GM12878 (cell line): ENCODE measurements around the gene LITAF.

Source experiments
- CTCF ChIP-seq, 3 experiments: IDR thresholded peaks in 2 of 3; conservative IDR thresholded peaks in 1 of 3; 2 replicates each; pipeline ENCODE4 v1.5.1; 2011; ENCODE audit warnings: low read depth in 3 of 3, low read length in 3 of 3, mild to moderate bottlenecking in 3 of 3, control low read depth in 2 of 3, moderate library complexity in 2 of 3, inconsistent platforms in 1 of 3, mixed read lengths in 1 of 3; ENCODE audit not compliant: control insufficient read depth in 2 of 3, insufficient read depth in 1 of 3; ENCODE audit errors: extremely low read depth in 1 of 3
- EP300 ChIP-seq, 2 experiments: fragments of 150-350 bp in 1 of 2; IDR thresholded peaks; 2 replicates each; pipeline ENCODE4 v1.6.1; 2011 to 2012; ENCODE audit warnings: low read depth in 2 of 2, low read length in 2 of 2, borderline replicate concordance in 1 of 2, improper control_type of control experiment in 1 of 2, inconsistent platforms in 1 of 2; ENCODE audit not compliant: control insufficient read depth in 1 of 2
- JUND ChIP-seq: IDR thresholded peaks from 2 replicates; pipeline ENCODE4 v1.6.1; 2012; ENCODE audit warnings: low read depth, mild to moderate bottlenecking, low read length, improper control_type of control experiment, moderate library complexity
- MAX ChIP-seq: IDR thresholded peaks from 2 replicates; pipeline ENCODE4 v1.6.1; 2012; ENCODE audit warnings: low read depth, low read length, improper control_type of control experiment
- NR2C2 ChIP-seq: IDR thresholded peaks from 2 replicates; pipeline ENCODE4 v1.6.1; 2011; ENCODE audit warnings: borderline replicate concordance, low read depth; ENCODE audit not compliant: control insufficient read depth, insufficient read length
- NRF1 ChIP-seq: conservative IDR thresholded peaks from 2 replicates; pipeline ENCODE4 v1.6.1; 2011; ENCODE audit warnings: mild to moderate bottlenecking, low read depth, low read length, improper control_type of control experiment
- PAX5 ChIP-seq: IDR thresholded peaks from 2 replicates; pipeline ENCODE4 v1.6.1; 2011; ENCODE audit warnings: low read depth, low read length, borderline replicate concordance
- POLR2A ChIP-seq: IDR thresholded peaks from 2 replicates; pipeline ENCODE4 v1.6.1; 2011; ENCODE audit warnings: low read depth, mild to moderate bottlenecking, low read length
- POLR2AphosphoS5 ChIP-seq: IDR thresholded peaks from 2 replicates; pipeline ENCODE4 v1.6.1; 2011; ENCODE audit warnings: mild to moderate bottlenecking, low read length, inconsistent platforms
- TAF1 ChIP-seq: IDR thresholded peaks from 2 replicates; pipeline ENCODE4 v1.6.1; 2011; ENCODE audit warnings: mild to moderate bottlenecking, low read depth, low read length, borderline replicate concordance
- ZNF384 ChIP-seq: IDR thresholded peaks from 2 replicates; pipeline ENCODE4 v1.6.1; 2012; ENCODE audit warnings: low read depth, mild to moderate bottlenecking, low read length, improper control_type of control experiment, borderline replicate concordance
- TF ChIP-seq, protein P1 (sequence below): IDR thresholded peaks from 2 replicates; pipeline ENCODE4 v1.6.1; 2011; ENCODE audit warnings: low read depth, low read length, improper control_type of control experiment, borderline replicate concordance
- TF ChIP-seq, protein P2 (sequence below): IDR thresholded peaks from 2 replicates; pipeline ENCODE4 v1.6.1; 2012; ENCODE audit warnings: mild to moderate bottlenecking, low read depth, low read length

- no peak for TF ChIP-seq CTCF (IDR thresholded peaks at IDR 0.05 in 2 of 3, conservative IDR thresholded peaks at IDR 0.05 in 1 of 3; ENCODE audit: control insufficient read depth in 2 of 3, extremely low read depth in 1 of 3, insufficient read depth in 1 of 3, low read depth in 3 of 3, low read length in 3 of 3)
- peak; percentile 31 for TF ChIP-seq POLR2AphosphoS5
- TF ChIP-seq EP300 (IDR thresholded peaks at IDR 0.05; ENCODE audit: borderline replicate concordance in 1 of 2, control insufficient read depth in 1 of 2, low read depth in 2 of 2, low read length in 2 of 2), result no peak
- TF ChIP-seq, protein P1, sequence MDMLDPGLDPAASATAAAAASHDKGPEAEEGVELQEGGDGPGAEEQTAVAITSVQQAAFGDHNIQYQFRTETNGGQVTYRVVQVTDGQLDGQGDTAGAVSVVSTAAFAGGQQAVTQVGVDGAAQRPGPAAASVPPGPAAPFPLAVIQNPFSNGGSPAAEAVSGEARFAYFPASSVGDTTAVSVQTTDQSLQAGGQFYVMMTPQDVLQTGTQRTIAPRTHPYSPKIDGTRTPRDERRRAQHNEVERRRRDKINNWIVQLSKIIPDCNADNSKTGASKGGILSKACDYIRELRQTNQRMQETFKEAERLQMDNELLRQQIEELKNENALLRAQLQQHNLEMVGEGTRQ, result no peak
- TF ChIP-seq TAF1, result no peak
- no peak for TF ChIP-seq JUND
- no peak for TF ChIP-seq POLR2A
- TF ChIP-seq, protein P2, sequence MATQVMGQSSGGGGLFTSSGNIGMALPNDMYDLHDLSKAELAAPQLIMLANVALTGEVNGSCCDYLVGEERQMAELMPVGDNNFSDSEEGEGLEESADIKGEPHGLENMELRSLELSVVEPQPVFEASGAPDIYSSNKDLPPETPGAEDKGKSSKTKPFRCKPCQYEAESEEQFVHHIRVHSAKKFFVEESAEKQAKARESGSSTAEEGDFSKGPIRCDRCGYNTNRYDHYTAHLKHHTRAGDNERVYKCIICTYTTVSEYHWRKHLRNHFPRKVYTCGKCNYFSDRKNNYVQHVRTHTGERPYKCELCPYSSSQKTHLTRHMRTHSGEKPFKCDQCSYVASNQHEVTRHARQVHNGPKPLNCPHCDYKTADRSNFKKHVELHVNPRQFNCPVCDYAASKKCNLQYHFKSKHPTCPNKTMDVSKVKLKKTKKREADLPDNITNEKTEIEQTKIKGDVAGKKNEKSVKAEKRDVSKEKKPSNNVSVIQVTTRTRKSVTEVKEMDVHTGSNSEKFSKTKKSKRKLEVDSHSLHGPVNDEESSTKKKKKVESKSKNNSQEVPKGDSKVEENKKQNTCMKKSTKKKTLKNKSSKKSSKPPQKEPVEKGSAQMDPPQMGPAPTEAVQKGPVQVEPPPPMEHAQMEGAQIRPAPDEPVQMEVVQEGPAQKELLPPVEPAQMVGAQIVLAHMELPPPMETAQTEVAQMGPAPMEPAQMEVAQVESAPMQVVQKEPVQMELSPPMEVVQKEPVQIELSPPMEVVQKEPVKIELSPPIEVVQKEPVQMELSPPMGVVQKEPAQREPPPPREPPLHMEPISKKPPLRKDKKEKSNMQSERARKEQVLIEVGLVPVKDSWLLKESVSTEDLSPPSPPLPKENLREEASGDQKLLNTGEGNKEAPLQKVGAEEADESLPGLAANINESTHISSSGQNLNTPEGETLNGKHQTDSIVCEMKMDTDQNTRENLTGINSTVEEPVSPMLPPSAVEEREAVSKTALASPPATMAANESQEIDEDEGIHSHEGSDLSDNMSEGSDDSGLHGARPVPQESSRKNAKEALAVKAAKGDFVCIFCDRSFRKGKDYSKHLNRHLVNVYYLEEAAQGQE, result no peak
- TF ChIP-seq PAX5, result no peak
- no peak for TF ChIP-seq NR2C2
- no peak for TF ChIP-seq ZNF384
- no peak for TF ChIP-seq NRF1
- no peak for TF ChIP-seq MAX
These were observed 2.7 kb downstream of the LITAF start for GRCh38 chr16:11583889-11584565.
